Activated T-helper 1 cell treated with anti-CD3 and anti-CD28 coated beads, Interleukin-2, amount 50 U/mL, for 16 hours (primary cell): ENCODE data around the gene PIGO.

Experiments
- DNase-seq, 2 donors: peaks; one replicate each; pipeline ENCODE4 v3.0.0-alpha.2; 2020; ENCODE audit warnings: low read depth in 1 of 2, low spot score in 1 of 2

The PIGO gene

GRCh38 chr9:35072461-35073278 lies 23.7 kb downstream of the PIGO start, which contains the start of gene VCP:
Gene VCP (minus strand): TSS chr9:35072625. CDS start chr9:35072353, 272 bp downstream.
- DNase-seq = peak; percentile 89 to 97

DNA sequence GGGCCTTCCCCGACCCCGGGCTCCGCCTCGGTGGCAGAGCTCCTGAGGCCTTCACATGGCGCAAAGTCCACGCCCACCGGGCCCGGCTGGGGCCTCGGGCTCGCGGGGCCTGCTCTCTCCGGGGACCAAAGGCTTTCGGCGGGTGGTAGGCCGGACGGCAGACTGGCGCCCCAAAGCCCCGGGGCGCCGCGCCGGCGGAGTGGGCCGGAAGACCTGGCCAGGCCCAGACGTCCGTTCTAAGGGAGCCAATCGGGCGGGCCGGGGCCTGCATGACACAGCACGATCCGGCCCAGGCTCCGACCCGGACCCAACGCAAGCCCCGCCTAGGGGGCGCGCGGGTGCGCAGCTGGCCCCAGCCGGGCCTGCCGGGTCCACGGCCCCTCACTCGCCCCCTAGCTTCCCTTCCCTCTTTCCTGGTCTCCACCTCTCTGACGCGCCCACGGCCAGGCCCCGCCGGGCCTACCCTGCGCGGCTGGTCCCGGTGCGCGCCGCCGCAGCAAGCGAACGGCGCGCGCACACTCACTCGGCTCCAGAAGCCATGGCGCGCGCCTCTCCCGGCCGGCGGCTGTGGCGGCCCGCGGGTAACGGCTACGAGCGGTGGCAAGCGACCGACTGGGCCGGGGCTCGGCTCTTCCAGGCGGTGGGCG lies 24.5 kb downstream of the PIGO start:
- DNase-seq = peak; percentile 36 to 65

DNA sequence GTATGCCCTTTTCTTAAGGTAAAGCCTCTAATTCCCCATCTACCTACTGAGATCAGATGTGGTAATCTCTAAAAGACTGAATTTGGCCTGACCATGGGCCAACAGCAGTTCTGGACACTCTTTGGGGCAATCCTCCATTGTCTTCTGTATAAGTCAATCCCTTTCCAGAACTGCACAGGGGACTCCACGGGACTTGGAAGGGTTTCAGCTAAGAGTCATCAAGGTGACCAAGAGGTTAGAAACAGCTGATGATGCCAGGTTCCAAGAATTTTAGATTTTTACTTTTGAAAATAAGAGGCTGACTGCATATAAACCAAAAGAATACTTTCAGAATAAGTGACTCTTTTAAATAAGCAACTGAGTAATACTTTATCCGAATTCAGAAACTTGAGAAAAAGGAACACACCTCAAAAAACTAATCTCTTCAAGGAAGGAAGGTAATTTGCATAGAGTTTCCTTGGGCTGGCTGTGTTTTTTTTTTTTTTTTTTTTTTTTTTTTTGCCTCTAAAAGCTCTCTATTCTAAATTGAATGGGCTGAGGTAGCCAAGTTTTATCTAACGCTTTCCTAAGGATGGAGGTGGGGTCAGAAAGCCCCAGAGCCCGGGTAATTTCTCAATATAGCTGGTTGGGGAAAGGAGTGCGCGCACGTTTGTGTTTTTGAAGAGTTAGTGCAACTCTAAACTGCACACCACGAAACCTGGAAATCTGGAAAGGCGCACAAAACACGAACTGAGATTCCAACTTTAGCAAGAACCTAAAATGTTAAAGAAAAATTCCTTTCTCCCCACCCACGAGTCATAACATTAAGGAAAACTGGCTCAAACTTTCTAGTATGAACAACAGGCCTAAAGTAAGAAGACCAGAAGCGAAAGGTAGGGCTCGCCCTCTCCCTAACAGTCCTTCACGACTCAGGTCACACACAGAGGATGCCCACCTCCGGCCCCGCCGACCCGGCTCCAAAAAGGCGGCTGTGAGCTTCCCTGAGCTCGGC lies 25.3 kb downstream of the PIGO start:
- DNase-seq = no peak

GRCh38 chr9:35069020-35069419 lies 27.4 kb downstream of the PIGO start:
- DNase-seq = no peak

GRCh38 chr9:35067056-35067455 lies 29.3 kb downstream of the PIGO start:
- DNase-seq = no peak

DNA sequence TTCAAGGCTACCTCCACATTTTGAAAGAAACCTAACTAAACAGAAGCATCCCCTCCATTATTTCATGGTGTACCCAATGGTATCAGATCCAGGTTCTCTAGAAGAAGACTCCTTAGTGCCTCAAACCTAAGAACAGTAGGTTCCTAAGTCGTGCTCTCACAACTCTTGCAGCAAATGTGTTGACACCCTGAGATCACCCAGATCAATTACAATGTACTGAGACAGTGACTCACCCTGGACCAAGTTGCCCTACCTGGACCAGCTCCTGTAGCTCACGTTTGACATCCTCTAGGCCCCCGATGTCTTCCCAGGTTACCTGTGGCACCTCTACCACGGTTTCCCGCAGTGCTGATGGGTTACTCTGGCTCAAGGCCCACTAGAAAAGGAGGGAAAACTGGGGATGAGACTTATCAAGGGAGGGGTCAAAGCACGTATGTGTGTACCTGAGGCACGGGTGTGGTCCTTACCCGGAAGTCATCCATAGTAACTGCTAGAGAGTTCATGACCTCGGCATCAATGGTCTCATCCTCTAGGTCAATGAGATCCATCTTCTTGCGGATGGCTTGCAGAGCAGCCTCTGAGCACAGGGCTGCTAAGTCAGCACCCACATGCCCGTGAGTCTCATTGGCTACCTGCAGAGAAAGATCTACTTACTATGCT lies 35.7 kb downstream of the PIGO start:
- DNase-seq = no peak

DNA sequence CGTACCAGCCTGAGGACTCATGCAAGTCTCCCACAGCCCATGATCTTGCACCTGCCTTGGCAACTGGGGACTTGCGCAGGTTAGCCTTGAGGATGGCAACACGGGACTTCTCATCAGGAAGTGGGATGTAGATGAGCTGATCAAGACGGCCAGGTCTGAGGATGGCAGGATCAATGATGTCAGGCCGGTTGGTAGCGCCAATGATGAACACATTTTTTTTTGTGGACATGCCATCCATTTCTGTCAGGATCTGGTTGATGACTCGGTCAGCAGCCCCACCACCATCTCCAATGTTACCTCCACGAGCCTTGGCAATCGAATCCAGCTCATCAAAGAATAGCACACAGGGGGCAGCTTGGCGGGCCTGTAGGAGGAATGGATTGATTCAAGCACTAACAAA lies 37.0 kb downstream of the PIGO start:
- DNase-seq = no peak

DNA sequence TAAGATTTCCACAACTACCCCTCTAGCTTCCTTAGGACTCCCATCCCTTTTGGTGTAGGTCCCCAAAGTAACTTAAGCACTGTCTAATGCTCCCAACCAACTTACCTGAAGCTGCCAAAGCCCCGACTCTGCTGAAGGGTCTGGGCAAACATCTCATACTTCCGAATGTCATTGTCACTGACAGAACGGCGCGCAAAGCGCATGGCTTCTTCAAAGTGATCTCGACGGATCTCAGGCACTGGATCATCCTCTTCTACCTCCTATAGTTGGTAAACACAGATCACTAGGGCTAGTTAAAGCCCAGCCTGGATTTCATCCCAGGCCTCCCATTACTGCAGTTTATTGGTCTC lies 39.1 kb downstream of the PIGO start:
- DNase-seq = no peak

DNA sequence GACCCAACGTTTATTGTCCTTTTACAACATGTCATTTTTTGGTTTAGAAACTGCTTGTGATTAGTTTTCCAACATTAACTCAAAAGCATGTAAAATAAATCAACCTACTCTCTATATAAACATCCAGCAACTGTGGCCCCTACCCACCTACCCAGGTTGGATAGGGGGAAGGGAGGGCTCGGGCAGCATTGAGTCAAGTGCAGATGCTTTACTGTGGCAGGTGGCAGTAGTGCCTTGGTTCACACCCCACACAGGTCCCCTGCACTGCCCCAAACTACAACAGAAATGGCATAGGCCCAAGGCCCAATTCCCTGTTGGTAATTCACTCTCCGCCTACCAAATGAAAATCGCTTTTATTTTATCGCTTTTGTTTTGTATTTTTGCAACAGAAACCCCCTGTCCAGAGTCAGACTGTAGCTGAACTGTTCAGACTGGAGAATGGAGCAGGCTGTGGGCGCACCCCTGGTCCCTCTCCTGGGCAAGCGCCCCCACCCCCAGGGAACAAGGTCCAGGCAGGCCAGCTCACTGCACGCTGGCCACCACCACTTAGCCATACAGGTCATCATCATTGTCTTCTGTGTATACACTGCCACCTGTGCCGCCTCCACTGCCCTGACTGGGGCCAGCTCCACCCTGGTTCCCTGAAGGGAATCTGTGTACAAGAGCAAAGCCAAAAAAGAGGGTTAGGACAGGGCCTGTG lies 39.7 kb downstream of the PIGO start:
- no peak for DNase-seq

- no peak for DNase-seq
Measured at GRCh38 chr9:35054871-35055644, 41.3 kb downstream of the PIGO start.

DNA sequence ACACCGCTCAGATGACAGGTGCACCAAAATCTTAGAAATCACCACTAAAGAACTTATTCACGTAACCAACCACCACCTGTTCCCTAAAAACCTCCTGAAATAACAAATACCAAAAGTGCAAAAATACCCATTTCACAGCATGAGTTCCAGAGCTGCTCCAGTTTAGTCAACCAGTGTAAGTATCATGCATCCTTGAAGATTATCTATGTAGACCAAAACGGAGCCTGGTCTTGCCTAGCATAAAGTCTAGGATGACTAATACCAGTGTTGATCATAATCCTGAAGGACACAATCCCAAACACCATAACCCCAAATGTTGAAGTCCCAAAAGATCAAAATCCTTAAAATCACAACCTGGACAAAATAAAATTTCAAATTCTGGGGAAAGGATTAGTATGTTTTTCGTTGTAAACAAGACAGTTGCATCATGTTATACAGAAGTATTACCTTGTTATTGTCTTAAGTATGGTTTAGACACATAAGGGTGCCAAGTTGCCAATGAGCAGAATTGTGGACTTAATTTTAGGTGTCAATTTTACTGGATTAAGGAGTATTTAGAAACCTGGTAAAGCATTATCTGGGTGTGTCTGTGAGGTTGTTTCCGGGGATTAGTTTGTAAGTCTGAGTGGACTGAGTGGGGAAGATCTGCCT lies 42.1 kb downstream of the PIGO start:
- DNase-seq = no peak

DNA sequence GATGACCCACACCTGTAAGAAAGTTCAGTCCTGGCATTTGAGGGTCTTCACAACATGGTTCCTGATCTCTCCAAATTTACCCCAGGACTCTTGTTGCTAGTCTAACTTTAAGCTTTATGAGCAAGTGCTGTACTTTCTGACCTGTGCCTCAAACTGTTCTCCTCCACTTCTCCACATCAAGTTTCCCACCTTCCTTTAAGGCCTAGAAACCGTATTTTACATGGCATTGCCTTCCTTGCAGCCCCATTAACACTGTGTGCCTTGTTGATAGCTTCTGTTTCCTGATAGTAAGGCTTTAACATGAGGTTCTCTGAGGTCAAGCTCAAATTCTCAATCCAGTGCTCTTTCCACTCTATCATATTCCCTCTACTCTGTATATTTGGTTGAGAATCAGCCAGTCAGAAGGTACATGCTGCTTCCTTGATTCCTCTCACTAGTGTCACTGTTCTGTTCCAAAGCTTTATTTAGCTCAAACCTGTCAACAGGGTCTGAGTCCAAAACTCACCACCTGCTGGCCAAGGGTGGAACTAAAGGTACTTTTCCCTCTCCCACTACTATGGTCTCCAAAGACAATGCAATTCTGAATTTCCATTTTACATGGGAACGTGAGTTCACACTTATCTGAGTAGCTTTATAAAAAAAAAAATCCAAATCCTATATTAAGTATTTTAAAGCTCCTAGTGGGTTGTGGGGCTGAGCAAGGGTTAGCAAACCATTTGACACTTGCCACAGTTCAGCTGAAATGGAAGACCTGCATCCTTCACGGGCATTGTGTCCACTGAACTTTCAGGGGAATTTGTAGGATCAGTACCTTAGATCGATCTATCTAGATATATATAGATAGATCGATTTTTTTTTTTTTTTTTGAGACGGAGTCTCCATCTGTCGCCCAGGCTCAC lies 45.1 kb downstream of the PIGO start:
- no peak for DNase-seq

DNA sequence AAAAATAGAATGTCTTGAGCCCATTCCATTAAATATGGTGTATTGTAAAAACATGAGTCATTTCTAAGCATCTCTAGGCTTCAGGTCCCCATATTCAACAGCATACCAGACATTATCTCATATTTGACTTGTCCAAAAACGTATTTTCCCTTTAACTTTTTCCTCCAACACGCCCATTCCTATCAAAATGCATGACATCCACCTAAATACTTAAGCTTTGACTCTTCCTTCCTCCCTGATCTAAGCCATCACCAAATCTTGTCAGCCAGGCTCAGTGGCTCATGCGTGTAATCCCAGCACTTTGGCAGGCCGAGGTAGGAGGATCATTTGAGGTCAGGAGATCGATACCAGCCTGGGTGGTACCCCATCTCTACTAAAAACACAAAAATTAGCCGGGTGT lies 47.9 kb downstream of the PIGO start:
- no peak for DNase-seq

GRCh38 chr9:35044071-35044470 lies 52.3 kb downstream of the PIGO start:
- DNase-seq = no peak

DNA sequence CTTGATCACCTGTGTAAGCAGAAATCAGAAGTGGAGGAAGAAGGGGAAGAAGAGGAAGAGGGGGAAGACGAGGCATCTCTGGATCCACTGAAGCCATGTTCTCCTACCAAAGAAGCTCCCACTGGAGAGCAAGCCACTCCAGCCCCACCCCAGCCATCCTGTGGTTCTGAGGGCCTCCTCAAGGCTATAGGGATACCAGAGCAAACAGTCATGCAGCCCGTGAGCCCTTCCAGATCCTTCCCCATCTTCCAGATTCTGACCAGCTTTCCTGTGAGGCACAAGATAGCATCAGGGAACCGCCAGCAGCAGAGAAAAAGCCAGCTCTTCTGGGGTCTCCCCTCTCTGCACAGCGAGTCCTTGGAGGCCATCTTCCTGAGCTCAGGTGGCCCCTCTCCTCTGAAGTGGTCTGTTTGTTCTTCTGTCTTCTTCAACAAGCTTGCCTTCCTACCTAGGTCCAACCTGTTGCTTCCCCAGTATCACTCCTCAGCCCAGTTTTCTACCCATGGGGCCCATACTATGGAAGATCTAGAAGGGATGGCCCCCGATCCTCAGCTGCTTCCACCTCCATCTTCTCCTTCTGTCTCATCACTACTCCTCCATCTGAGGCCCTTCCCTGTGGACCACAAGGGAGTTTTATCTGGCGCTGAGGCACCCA lies 53.4 kb downstream of the PIGO start:
- no peak for DNase-seq

GRCh38 chr9:35042081-35042604 lies 54.2 kb downstream of the PIGO start:
- DNase-seq = no peak
